ENCODE measurements around the gene GLUD1.

- TF ChIP-seq CTCF (IDR thresholded peaks at IDR 0.05) (no peak), POLR2AphosphoS5 (IDR thresholded peaks at IDR 0.05; ENCODE audit: low read depth, low read length) (no peak), REST (IDR thresholded peaks at IDR 0.05; ENCODE audit: insufficient read depth in 1 of 2, low read depth in 2 of 2, low read length in 1 of 2) (no peak)
These were observed 63.6 kb downstream of the GLUD1 start for GRCh38 chr10:87030912-87031635.
